B cell (primary cell): ENCODE results near the gene ANGEL2. TPM values are rescaled to one million over a fixed set of nuclear protein-coding genes. Genes with fewer than 3 reads are reported as not detected.
A peak's percentile ranks its signal among the peaks of the same experiment; 100 is the strongest.

ENCODE experiments used
- ATAC-seq: fragments of 200-7000 bp; cut with Tn5 transposase; one replicate; pipeline ENCODE4 v1.10.0; 2021; ENCODE audit warnings: low read depth, mild to moderate bottlenecking, moderate number of reproducible peaks, moderate library complexity
- CTCF ChIA-PET: fragments of 350-600 bp; sonication (Branson Sonifier 250); formaldehyde crosslinking; loops from one replicate; lab custom pipeline; 2021; ENCODE audit warnings: antibody characterized with exemption, inconsistent platforms; lab: Charles Lee
- POLR2A ChIA-PET: fragments of 350-600 bp; sonication (Branson Sonifier 250); formaldehyde crosslinking; loops from one replicate; lab custom pipeline; 2021; ENCODE audit warnings: antibody characterized with exemption; lab: Charles Lee
- DNase-seq: peaks from one replicate; pipeline ENCODE4 v3.0.0; 2013
- H2AFZ ChIP-seq: 2 replicates; pipeline ENCODE4 v1.6.1; 2012; ENCODE audit warnings: mild to moderate bottlenecking, low read depth, low read length; ENCODE audit not compliant: insufficient read depth, poor library complexity, severe bottlenecking
- H3K27ac ChIP-seq, 2 donors: 1 replicate in 1 of 2; 2 replicates in 1 of 2; pipeline ENCODE4 v1.5.1; 2012 to 2013; ENCODE audit warnings: low read length in 2 of 2, mild to moderate bottlenecking in 2 of 2, moderate library complexity in 1 of 2
- H3K27me3 ChIP-seq, 4 experiments: fragments of 200-600 bp in 1 of 4; sonication (generic) in 1 of 4; replicated peaks in 1 of 4; 1 replicate in 2 of 4; 2 replicates in 2 of 4; pipeline versions ENCODE4 v1.6.1 to v1.7.0; 2013 to 2016; ENCODE audit warnings: low read length in 3 of 4, mild to moderate bottlenecking in 2 of 4, mixed read lengths in 1 of 4, moderate library complexity in 1 of 4; ENCODE audit not compliant: insufficient read depth in 4 of 4, control insufficient read depth in 3 of 4; ENCODE audit errors: control extremely low read depth in 1 of 4
- H3K36me3 ChIP-seq, 2 experiments: replicated peaks in 1 of 2; 1 replicate in 1 of 2; 2 replicates in 1 of 2; pipeline versions ENCODE4 v1.6.1 to v1.7.1; 2013; ENCODE audit warnings: low read length in 1 of 2; ENCODE audit not compliant: insufficient read depth in 2 of 2, control insufficient read depth in 1 of 2; ENCODE audit errors: control extremely low read depth in 1 of 2, extremely low read depth in 1 of 2
- H3K4me1 ChIP-seq, 2 donors: fragments of 200-600 bp in 1 of 2; sonication (generic) in 1 of 2; 1 replicate in 1 of 2; 2 replicates in 1 of 2; pipeline versions ENCODE4 v1.5.1 to v1.6.1; 2013 to 2017; ENCODE audit warnings: low read length in 2 of 2; ENCODE audit not compliant: control insufficient read depth in 2 of 2, insufficient read depth in 2 of 2
- H3K4me2 ChIP-seq: replicated peaks from 2 replicates; pipeline ENCODE3; 2012; ENCODE audit warnings: mild to moderate bottlenecking, low read depth, low read length; ENCODE audit not compliant: poor library complexity, severe bottlenecking
- H3K4me3 ChIP-seq, 5 experiments: fragments of 200-600 bp in 1 of 5; sonication (generic) in 1 of 5; 1 replicate in 3 of 5; 2 replicates in 2 of 5; pipeline versions ENCODE4 v1.5.1 to v1.7.0; 2011 to 2016; ENCODE audit warnings: low read length in 4 of 5, mild to moderate bottlenecking in 4 of 5, low read depth in 2 of 5, control low read depth in 1 of 5, moderate library complexity in 1 of 5; ENCODE audit not compliant: insufficient read depth in 1 of 5; ENCODE audit errors: control extremely low read depth in 1 of 5, extremely low read depth in 1 of 5
- H3K79me2 ChIP-seq: fragments of 200-600 bp; sonication (generic); one replicate; pipeline ENCODE4 v1.6.0; 2016; ENCODE audit warnings: low read length; ENCODE audit not compliant: control insufficient read depth, insufficient read depth
- H3K9ac ChIP-seq: fragments of 200-600 bp; sonication (generic); 2 replicates; pipeline ENCODE4 v1.6.1; 2017; ENCODE audit warnings: mild to moderate bottlenecking, low read length, moderate library complexity
- H3K9me3 ChIP-seq, 3 donors: one replicate each; pipeline versions ENCODE4 v1.6.1 to v1.7.1; 2013; ENCODE audit warnings: low read length in 2 of 3; ENCODE audit not compliant: control insufficient read depth in 2 of 3, insufficient read depth in 1 of 3; ENCODE audit errors: control extremely low read depth in 1 of 3
- H4K20me1 ChIP-seq: 2 replicates; pipeline ENCODE4 v1.6.0; 2012; ENCODE audit warnings: mild to moderate bottlenecking, low read length; ENCODE audit not compliant: insufficient read depth, control insufficient read depth, poor library complexity, severe bottlenecking
- H3K27ac Mint-ChIP-seq: one replicate; pipeline ENCODE4 v1.8.0; 2021; ENCODE audit warnings: mixed read lengths
- H3K27me3 Mint-ChIP-seq: one replicate; pipeline ENCODE4 v1.8.0; 2021; ENCODE audit warnings: mixed read lengths
- H3K4me1 Mint-ChIP-seq: one replicate; pipeline ENCODE4 v1.8.0; 2021; ENCODE audit warnings: mixed read lengths
- H3K4me3 Mint-ChIP-seq: one replicate; pipeline ENCODE4 v1.8.0; 2021; ENCODE audit warnings: mixed read lengths
- H3K9me3 Mint-ChIP-seq: one replicate; pipeline ENCODE4 v1.8.0; 2022; ENCODE audit warnings: mixed read lengths; ENCODE audit not compliant: insufficient read depth
- EZH2 ChIP-seq: IDR thresholded peaks from 2 replicates; pipeline ENCODE4 v1.6.1; 2012; ENCODE audit warnings: borderline replicate concordance, low read depth, mild to moderate bottlenecking, moderate library complexity, low read length; ENCODE audit not compliant: insufficient read depth, poor library complexity, severe bottlenecking
- WGBS: methylation state at CpG from one replicate; pipeline ENCODE4 v1.1.5; 2013; ENCODE audit warnings: missing lambda C conversion rate; ENCODE audit not compliant: insufficient coverage; 5-methylcytosine and 5-hydroxymethylcytosine counted together
- intact Hi-C: fragments of 100-400 bp; cut with micrococcal nuclease; formaldehyde crosslinking; loops from one replicate; pipeline ENCODE4 v1.10.0; 2022
- polyA plus RNA-seq: library from polyadenylated mRNA; depleted of rRNA; stranded (reverse); fragments of >200 nt; gene quantifications from 2 replicates; pipeline ENCODE4 v1.2.3, GENCODE V29; 2012
- total RNA-seq, 2 donors: library from RNA; stranded (reverse); fragments of 120-200 nt in 1 of 2; gene quantifications; 1 replicate in 1 of 2; 2 replicates in 1 of 2; pipeline versions ENCODE4 v1.2.3 to v1.2.4, GENCODE V29; 2013 to 2022
- TF ChIP-seq, protein P1 (sequence below): fragments of 200-600 bp; IDR thresholded peaks from one replicate; pipeline ENCODE4 v1.8.0; 2022; ENCODE audit warnings: antibody characterized with exemption, mild to moderate bottlenecking

Gene ANGEL2
- total and polyA plus RNA-seq, 2 donors (not counting 1 experiment from before 2014, with no cell fraction given), result 25.2 to 94.2 TPM

DNA sequence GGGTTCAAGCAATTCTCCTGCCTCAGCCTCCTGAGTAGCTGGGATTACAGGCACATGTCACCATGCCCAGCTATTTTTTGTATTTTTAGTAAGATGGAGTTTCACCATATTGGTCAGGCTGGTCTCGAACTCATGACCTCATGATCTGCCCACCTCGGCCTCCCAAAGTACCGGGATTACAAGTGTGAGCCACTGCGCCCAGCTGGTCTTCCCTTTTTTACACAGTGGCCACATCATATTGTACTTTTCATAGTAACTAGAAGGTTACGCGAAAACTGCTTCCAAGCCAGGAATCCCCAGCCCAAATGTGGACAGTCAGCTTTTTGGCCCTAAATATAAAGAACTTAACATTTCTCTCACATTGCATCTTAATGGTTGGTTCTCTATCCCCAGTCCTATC, 61.2 kb downstream of the ANGEL2 start:
- H3K9me3 ChIP-seq, result peaks cover 0 to 2% (median 0%) of the 10 kb centered on the region in 3 donors
- H3K27ac ChIP-seq, result no peak overlapping the region
- H4K20me1 ChIP-seq, result no peaks in the 10 kb centered on the region
- Mint-ChIP-seq H3K27ac (no peak overlapping the region), H3K27me3 (peaks cover 18% of the 10 kb centered on the region), H3K4me1 (peaks cover 12% of the 10 kb centered on the region), H3K4me3 (no peak overlapping the region), H3K9me3 (no peaks in the 10 kb centered on the region)
- H3K9ac ChIP-seq, result no peak overlapping the region
- H3K36me3 ChIP-seq, result no peaks in the 10 kb centered on the region
- H3K79me2 ChIP-seq, result no peaks in the 10 kb centered on the region
- no peak for DNase-seq
- H3K4me2 ChIP-seq, result no peak overlapping the region
- H3K4me1 ChIP-seq, result peaks cover 13 to 23% of the 10 kb centered on the region in 2 donors
- ChIA-PET CTCF (interaction anchor here (1.1 kb wide), 1 partner anchor 15 kb away, joined by 3 read pairs; no protein-coding TSS in a partner anchor), POLR2A (no interaction called here)
- no peak overlapping the region for H3K4me3 ChIP-seq
- H2AFZ ChIP-seq, result no peak overlapping the region
- intact Hi-C loops, result no loop called here
- ATAC-seq, result no peak
- peaks cover 0 to 32% (median 7%) of the 10 kb centered on the region in 4 experiments for H3K27me3 ChIP-seq
- TF ChIP-seq, protein P1, sequence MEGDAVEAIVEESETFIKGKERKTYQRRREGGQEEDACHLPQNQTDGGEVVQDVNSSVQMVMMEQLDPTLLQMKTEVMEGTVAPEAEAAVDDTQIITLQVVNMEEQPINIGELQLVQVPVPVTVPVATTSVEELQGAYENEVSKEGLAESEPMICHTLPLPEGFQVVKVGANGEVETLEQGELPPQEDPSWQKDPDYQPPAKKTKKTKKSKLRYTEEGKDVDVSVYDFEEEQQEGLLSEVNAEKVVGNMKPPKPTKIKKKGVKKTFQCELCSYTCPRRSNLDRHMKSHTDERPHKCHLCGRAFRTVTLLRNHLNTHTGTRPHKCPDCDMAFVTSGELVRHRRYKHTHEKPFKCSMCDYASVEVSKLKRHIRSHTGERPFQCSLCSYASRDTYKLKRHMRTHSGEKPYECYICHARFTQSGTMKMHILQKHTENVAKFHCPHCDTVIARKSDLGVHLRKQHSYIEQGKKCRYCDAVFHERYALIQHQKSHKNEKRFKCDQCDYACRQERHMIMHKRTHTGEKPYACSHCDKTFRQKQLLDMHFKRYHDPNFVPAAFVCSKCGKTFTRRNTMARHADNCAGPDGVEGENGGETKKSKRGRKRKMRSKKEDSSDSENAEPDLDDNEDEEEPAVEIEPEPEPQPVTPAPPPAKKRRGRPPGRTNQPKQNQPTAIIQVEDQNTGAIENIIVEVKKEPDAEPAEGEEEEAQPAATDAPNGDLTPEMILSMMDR, result no peak
- TF ChIP-seq EZH2, result no peak
- 76% methylated on average over 6 of the region's 6 CpGs for WGBS

DNA sequence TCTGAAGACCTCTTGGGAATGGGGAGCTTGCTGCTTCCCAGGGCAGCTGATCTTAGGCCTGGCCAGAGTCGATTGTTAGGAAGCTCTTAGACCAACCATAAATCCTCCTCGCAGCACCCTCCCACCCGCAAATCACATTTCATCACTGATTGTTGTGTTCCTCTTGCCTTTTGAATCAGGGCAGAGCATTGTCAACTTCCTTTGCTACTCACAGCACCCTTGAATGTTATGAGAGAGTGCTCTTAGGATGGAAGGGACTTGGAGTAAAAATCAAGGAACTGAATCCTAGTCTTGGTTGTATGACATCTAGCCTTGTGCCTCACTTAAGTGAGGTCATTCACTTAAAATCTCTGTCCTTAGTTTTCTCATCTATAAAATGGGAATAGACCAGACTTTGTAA, 62.3 kb downstream of the ANGEL2 start:
- Mint-ChIP-seq H3K27me3 (peaks cover 18% of the 10 kb centered on the region), H3K4me1 (peaks cover 12% of the 10 kb centered on the region), H3K9me3 (no peaks in the 10 kb centered on the region), H3K4me3 (peak overlapping the region; percentile 2), H3K27ac (no peak overlapping the region)
- TF ChIP-seq EZH2, result no peak
- TF ChIP-seq, protein P1, result no peak
- ChIA-PET CTCF (interaction anchor here (1.1 kb wide), 1 partner anchor 14 kb away, joined by 3 read pairs; no protein-coding TSS in a partner anchor), POLR2A (no interaction called here)
- DNase-seq (no peak), ATAC-seq (no peak)
- Histone ChIP-seq H3K27ac (no peak overlapping the region), H3K9me3 (peaks cover 0 to 2% (median 1%) of the 10 kb centered on the region in 3 donors), H3K4me2 (no peak overlapping the region), H3K9ac (no peak overlapping the region), H3K27me3 (peaks cover 0 to 32% (median 7%) of the 10 kb centered on the region in 4 experiments), H3K4me3 (no peak overlapping the region), H3K79me2 (no peaks in the 10 kb centered on the region), H2AFZ (no peak overlapping the region), H3K4me1 (peaks cover 13 to 22% of the 10 kb centered on the region in 2 donors), H3K36me3 (no peaks in the 10 kb centered on the region), H4K20me1 (no peaks in the 10 kb centered on the region)
- 84% methylated on average over 3 of the region's 3 CpGs for WGBS
- intact Hi-C loops, result no loop called here
